GM12878 (cell line): ENCODE measurements around the gene GNA15. TPM values are rescaled to one million over a fixed set of nuclear protein-coding genes. Genes with fewer than 3 reads are reported as not detected.
A peak's percentile ranks its signal among the peaks of the same experiment; 100 is the strongest.

Source experiments
- ATAC-seq: fragments of 200-7000 bp; cut with Tn5 transposase; 3 replicates; pipeline ENCODE4 v1.9.1; 2020; ENCODE audit warnings: mild to moderate bottlenecking, moderate library complexity
- BruUV-seq: library from RNA; stranded (reverse); fragments of 400-500 nt; replicated peaks from 2 replicates; lab custom pipeline; 2021; lab: Mats Ljungman, UMichigan
- CTCF ChIA-PET: fragments of 300-600 bp; sonication (Branson Sonifier 250); formaldehyde crosslinking; extraction: SDS; loops from one replicate; lab custom pipeline; 2021; ENCODE audit warnings: inconsistent platforms; lab: Yijun Ruan, JAX
- POLR2A ChIA-PET: fragments of 350-600 bp; formaldehyde crosslinking; extraction: SDS; loops from one replicate; lab custom pipeline; 2021; ENCODE audit warnings: inconsistent platforms; lab: Charles Lee
- RAD21 ChIA-PET: fragments of 300-600 bp; sonication (Branson Sonifier 250); formaldehyde crosslinking; loops from one replicate; lab custom pipeline; 2023; ENCODE audit warnings: antibody characterized with exemption; ENCODE audit not compliant: unreplicated experiment; lab: Charles Lee
- SMC1A ChIA-PET: fragments of 300-600 bp; sonication (Branson Sonifier 250); formaldehyde crosslinking; loops from one replicate; lab custom pipeline; 2023; ENCODE audit not compliant: unreplicated experiment, uncharacterized antibody; lab: Charles Lee
- DNase-seq: peaks from one replicate; pipeline ENCODE4 v3.0.0-alpha.2; 2011; ENCODE audit warnings: low read depth, low spot score
- FAIRE-seq: peaks from 3 replicates; lab custom pipeline; 2011; peaks lifted over from hg19 to GRCh38; lab: Jason Lieb, UNC
- H2AFZ ChIP-seq: 2 replicates; pipeline ENCODE4 v1.6.0; 2011; ENCODE audit warnings: low read depth, low read length, control low read depth; ENCODE audit not compliant: control insufficient read depth
- H3K27ac ChIP-seq: 2 replicates; pipeline ENCODE4 v1.5.1; 2011; ENCODE audit warnings: control low read depth; ENCODE audit not compliant: control insufficient read depth, insufficient read depth
- H3K27me3 ChIP-seq, 2 experiments: replicated peaks in 1 of 2; 2 replicates each; pipeline versions ENCODE4 v1.6.0 to v1.6.1; 2011; ENCODE audit warnings: low read length in 1 of 2; ENCODE audit not compliant: control insufficient read depth in 2 of 2, insufficient read depth in 2 of 2
- H3K36me3 ChIP-seq, 2 experiments: 2 replicates each; pipeline ENCODE4 v1.5.1; 2011; ENCODE audit warnings: low read length in 1 of 2; ENCODE audit not compliant: control insufficient read depth in 2 of 2, insufficient read depth in 2 of 2
- H3K4me1 ChIP-seq: 2 replicates; pipeline ENCODE4 v1.6.1; 2011; ENCODE audit warnings: mild to moderate bottlenecking, low read length, moderate library complexity, mixed read lengths; ENCODE audit not compliant: control insufficient read depth, insufficient read depth
- H3K4me2 ChIP-seq: 2 replicates; pipeline ENCODE4 v1.6.0; 2011; ENCODE audit warnings: control low read depth; ENCODE audit not compliant: control insufficient read depth, insufficient read depth
- H3K4me3 ChIP-seq: fragments of 200-600 bp; sonication (generic); 2 replicates; pipeline ENCODE4 v1.5.1; 2016
- H3K79me2 ChIP-seq: 2 replicates; pipeline ENCODE4 v1.6.0; 2011; ENCODE audit warnings: low read length; ENCODE audit not compliant: control insufficient read depth, insufficient read depth
- H3K9ac ChIP-seq: 2 replicates; pipeline ENCODE4 v1.8.0; 2011; ENCODE audit warnings: low read length, control low read depth, mixed read lengths; ENCODE audit not compliant: control insufficient read depth, insufficient read depth
- H3K9me3 ChIP-seq: replicated peaks from 3 replicates; pipeline ENCODE4 v1.5.1; 2011; ENCODE audit warnings: mild to moderate bottlenecking, low read length; ENCODE audit not compliant: control insufficient read depth, insufficient read depth
- H4K20me1 ChIP-seq: 2 replicates; pipeline ENCODE4 v1.6.0; 2011; ENCODE audit not compliant: control insufficient read depth, insufficient read depth
- WGBS: methylation state at CpG from one replicate; pipeline ENCODE4 v1.1.6; 2016; ENCODE audit warnings: low lambda C conversion rate; ENCODE audit not compliant: insufficient replicate concordance, insufficient coverage; ENCODE audit errors: missing lambda C conversion rate; 5-methylcytosine and 5-hydroxymethylcytosine counted together
- in situ Hi-C: fragments of 300-500 bp; cut with MboI; formaldehyde crosslinking; loops from 9 replicates; pipeline ENCODE4 v1.14.3; 2018; ENCODE audit warnings: mixed read lengths
- intact Hi-C: fragments of 100-400 bp; cut with micrococcal nuclease; formaldehyde crosslinking; loops from one replicate; pipeline ENCODE4 v1.14.2; 2022; ENCODE audit not compliant: unreplicated experiment
- polyA plus RNA-seq, 11 experiments: library from polyadenylated mRNA; depleted of rRNA in 4 of 11; unstranded in 6 of 11; stranded (reverse) in 5 of 11; fragments of >200 nt; fragmentation: Nextera tagmentation in 4 of 11; fragmentation: Illumina TruSeq in 1 of 11; extraction: Ambion mirVana in 4 of 11; extraction: Trizol in 1 of 11; gene quantifications; 1 replicate in 1 of 11; 2 replicates in 10 of 11; pipeline versions ENCODE4 v1.2.1 to v1.2.3, GENCODE V29; 2011 to 2016; ENCODE audit warnings: inconsistent platforms in 2 of 11, missing spikeins in 2 of 11, low read depth in 1 of 11
- total RNA-seq, 4 experiments: library from RNA; depleted of rRNA in 3 of 4; stranded (reverse); fragments of >200 nt in 3 of 4; fragmentation: Illumina TruSeq in 1 of 4; extraction: Trizol in 1 of 4; gene quantifications; 2 replicates each; pipeline versions ENCODE4 v1.2.1 to v1.2.3, GENCODE V29; 2013 to 2021
- TF ChIP-seq, protein P1 (sequence below): fragments of 450-650 bp; IDR thresholded peaks from 2 replicates; pipeline ENCODE4 v1.6.1; 2017; ENCODE audit warnings: low read depth, mild to moderate bottlenecking, moderate library complexity
- TF ChIP-seq, protein P2 (sequence below): fragments of 450-650 bp; IDR thresholded peaks from 2 replicates; pipeline ENCODE4 v1.6.1; 2016; ENCODE audit warnings: mild to moderate bottlenecking

Gene GNA15
- total and polyA plus RNA-seq, 10 of the 15 experiments (the other 5 are each of a cell fraction or from before 2014, with no cell fraction given): 0.42 to 18.0 (median 9.4) TPM

DNA sequence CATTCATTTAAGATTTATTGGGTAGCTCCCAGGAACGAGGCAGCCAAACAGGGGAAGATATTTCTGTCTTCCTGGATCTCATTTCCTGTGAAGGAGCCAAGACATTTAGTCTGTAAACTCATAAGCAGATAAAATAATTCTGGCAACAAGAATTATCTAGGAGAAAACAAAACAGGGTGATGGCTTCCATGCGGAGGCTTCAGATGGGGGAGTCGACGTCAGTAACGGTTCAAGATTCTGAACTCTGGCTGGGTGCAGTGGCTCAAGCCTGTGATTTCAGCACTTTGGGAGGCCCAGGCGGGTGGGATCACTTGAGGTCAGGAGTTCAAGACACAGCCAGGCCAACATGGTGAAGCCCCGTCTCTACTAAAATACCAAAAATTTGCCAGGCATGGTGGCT, 1.3 kb downstream of the GNA15 start:
- peaks cover 15% of the 10 kb centered on the region for H3K79me2 ChIP-seq
- no peak overlapping the region for H3K27ac ChIP-seq
- intact Hi-C loops: no loop called here
- BruUV-seq: no TSS peak
- H2AFZ ChIP-seq: peak overlapping the region; percentile 4; the same call in 1 of the 2 replicates
- no peaks in the 10 kb centered on the region; the same call in 2 of the 3 replicates for H3K9me3 ChIP-seq
- ChIA-PET POLR2A (interaction anchor here (0.6 to 2.4 kb wide), 5 partner anchors 9 to 1090 kb away, joined by 3 to 27 read pairs (median 4); no protein-coding TSS in a partner anchor), RAD21 (interaction anchor here (0.8 to 1.6 kb wide), 3 partner anchors 8 to 9 kb away, joined by 3 to 5 read pairs (median 3); no protein-coding TSS in a partner anchor), SMC1A (interaction anchor here (1.2 kb wide), 1 partner anchor 9 kb away, joined by 5 read pairs; no protein-coding TSS in a partner anchor), CTCF (interaction anchor here (0.7 to 3.9 kb wide), 6 partner anchors 9 to 850 kb away, joined by 3 to 30 read pairs (median 3); no protein-coding TSS in a partner anchor)
- H4K20me1 ChIP-seq: no peaks in the 10 kb centered on the region
- peak overlapping the region; percentile 44; the same call in 1 of the 2 replicates for H3K9ac ChIP-seq
- peak overlapping the region; percentile 86 for H3K4me2 ChIP-seq
- no peaks in the 10 kb centered on the region; a peak in 1 of 4 replicates for H3K36me3 ChIP-seq
- TF ChIP-seq, protein P1, sequence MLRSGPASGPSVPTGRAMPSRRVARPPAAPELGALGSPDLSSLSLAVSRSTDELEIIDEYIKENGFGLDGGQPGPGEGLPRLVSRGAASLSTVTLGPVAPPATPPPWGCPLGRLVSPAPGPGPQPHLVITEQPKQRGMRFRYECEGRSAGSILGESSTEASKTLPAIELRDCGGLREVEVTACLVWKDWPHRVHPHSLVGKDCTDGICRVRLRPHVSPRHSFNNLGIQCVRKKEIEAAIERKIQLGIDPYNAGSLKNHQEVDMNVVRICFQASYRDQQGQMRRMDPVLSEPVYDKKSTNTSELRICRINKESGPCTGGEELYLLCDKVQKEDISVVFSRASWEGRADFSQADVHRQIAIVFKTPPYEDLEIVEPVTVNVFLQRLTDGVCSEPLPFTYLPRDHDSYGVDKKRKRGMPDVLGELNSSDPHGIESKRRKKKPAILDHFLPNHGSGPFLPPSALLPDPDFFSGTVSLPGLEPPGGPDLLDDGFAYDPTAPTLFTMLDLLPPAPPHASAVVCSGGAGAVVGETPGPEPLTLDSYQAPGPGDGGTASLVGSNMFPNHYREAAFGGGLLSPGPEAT: no peak
- TF ChIP-seq, protein P2, sequence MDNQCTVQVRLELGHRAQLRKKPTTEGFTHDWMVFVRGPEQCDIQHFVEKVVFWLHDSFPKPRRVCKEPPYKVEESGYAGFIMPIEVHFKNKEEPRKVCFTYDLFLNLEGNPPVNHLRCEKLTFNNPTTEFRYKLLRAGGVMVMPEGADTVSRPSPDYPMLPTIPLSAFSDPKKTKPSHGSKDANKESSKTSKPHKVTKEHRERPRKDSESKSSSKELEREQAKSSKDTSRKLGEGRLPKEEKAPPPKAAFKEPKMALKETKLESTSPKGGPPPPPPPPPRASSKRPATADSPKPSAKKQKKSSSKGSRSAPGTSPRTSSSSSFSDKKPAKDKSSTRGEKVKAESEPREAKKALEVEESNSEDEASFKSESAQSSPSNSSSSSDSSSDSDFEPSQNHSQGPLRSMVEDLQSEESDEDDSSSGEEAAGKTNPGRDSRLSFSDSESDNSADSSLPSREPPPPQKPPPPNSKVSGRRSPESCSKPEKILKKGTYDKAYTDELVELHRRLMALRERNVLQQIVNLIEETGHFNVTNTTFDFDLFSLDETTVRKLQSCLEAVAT: peak; percentile 93
- DNase-seq (no peak), FAIRE-seq (no peak), ATAC-seq (no peak)
- no peaks in the 10 kb centered on the region for H3K27me3 ChIP-seq
- in situ Hi-C loops: no loop called here
- 92% methylated on average over 7 of the region's 7 CpGs for WGBS
- H3K4me3 ChIP-seq: peak overlapping the region; percentile 84
- H3K4me1 ChIP-seq: peaks cover 28% of the 10 kb centered on the region
